Measurements from ENCODE around the gene KDM6A.

- TF ChIP-seq CTCF (IDR thresholded peaks at IDR 0.05) (no peak), SP1 (CRISPR knock-in tag; conservative IDR thresholded peaks at IDR 0.05) (no peak), GRHL2 (CRISPR knock-in tag; IDR thresholded peaks at IDR 0.05; ENCODE audit: insufficient replicate concordance, severe bottlenecking) (no peak), ZNF121 (CRISPR knock-in tag; IDR thresholded peaks at IDR 0.05) (no peak), SMAD3 (CRISPR knock-in tag; IDR thresholded peaks at IDR 0.05; ENCODE audit: borderline replicate concordance) (no peak), ZBTB21 (CRISPR knock-in tag; IDR thresholded peaks at IDR 0.05; ENCODE audit: borderline replicate concordance) (no peak), ZNF263 (CRISPR knock-in tag; IDR thresholded peaks at IDR 0.05; ENCODE audit: low read depth) (no peak), MAX (CRISPR knock-in tag; IDR thresholded peaks at IDR 0.05) (no peak), USF2 (CRISPR knock-in tag; IDR thresholded peaks at IDR 0.05) (no peak), CREM (CRISPR knock-in tag; IDR thresholded peaks at IDR 0.05) (no peak), FOXK1 (CRISPR knock-in tag; IDR thresholded peaks at IDR 0.05) (no peak)
Measured at GRCh38 chrX:44890247-44890646, 17.3 kb downstream of the KDM6A start.

Data from WTC11 (cell line).